ENCODE results near the gene SSH3. TPM values are rescaled to one million over a fixed set of nuclear protein-coding genes. Genes with fewer than 3 reads are reported as not detected.
A peak's percentile ranks its signal among the peaks of the same experiment; 100 is the strongest.

SSH3 gene
- total RNA-seq, 1 donor from 2014 or later = 7.3 TPM

- no peak overlapping the region for H3K27ac Mint-ChIP-seq (ENCODE audit: unreplicated experiment)
- peaks cover 11% of the 10 kb centered on the region for H3K27me3 Mint-ChIP-seq (ENCODE audit: unreplicated experiment)
- H3K4me3 Mint-ChIP-seq (ENCODE audit: unreplicated experiment) = no peak overlapping the region
- DNase-seq (ENCODE audit: low spot score) = peak; percentile 2
- no peaks in the 10 kb centered on the region for H3K36me3 Mint-ChIP-seq (ENCODE audit: low read depth, unreplicated experiment)
- TF ChIP-seq CTCF (IDR thresholded peaks at IDR 0.05; ENCODE audit: unreplicated experiment) = no peak
- no peaks in the 10 kb centered on the region for H3K9me3 Mint-ChIP-seq (ENCODE audit: unreplicated experiment)
- no peaks in the 10 kb centered on the region for H3K4me1 Mint-ChIP-seq (ENCODE audit: unreplicated experiment)
Observed at GRCh38 chr11:67308031-67308866, 4.9 kb downstream of the SSH3 start.

- peaks cover 11% of the 10 kb centered on the region for H3K27me3 Mint-ChIP-seq (ENCODE audit: unreplicated experiment)
- no peaks in the 10 kb centered on the region for H3K9me3 Mint-ChIP-seq (ENCODE audit: unreplicated experiment)
- H3K27ac Mint-ChIP-seq (ENCODE audit: unreplicated experiment) = peak overlapping the region; percentile 31
- no peaks in the 10 kb centered on the region for H3K4me1 Mint-ChIP-seq (ENCODE audit: unreplicated experiment)
- no peak overlapping the region for H3K4me3 Mint-ChIP-seq (ENCODE audit: unreplicated experiment)
- H3K36me3 Mint-ChIP-seq (ENCODE audit: low read depth, unreplicated experiment) = no peaks in the 10 kb centered on the region
- no peak for TF ChIP-seq CTCF (IDR thresholded peaks at IDR 0.05; ENCODE audit: unreplicated experiment)
- no peak for DNase-seq (ENCODE audit: low spot score)
Observed at GRCh38 chr11:67309166-67309565, 5.8 kb downstream of the SSH3 start.

- Mint-ChIP-seq H3K27ac (ENCODE audit: unreplicated experiment) (peak overlapping the region; percentile 31), H3K4me3 (ENCODE audit: unreplicated experiment) (no peak overlapping the region), H3K9me3 (ENCODE audit: unreplicated experiment) (no peaks in the 10 kb centered on the region), H3K36me3 (ENCODE audit: low read depth, unreplicated experiment) (no peaks in the 10 kb centered on the region), H3K27me3 (ENCODE audit: unreplicated experiment) (peaks cover 11% of the 10 kb centered on the region), H3K4me1 (ENCODE audit: unreplicated experiment) (no peaks in the 10 kb centered on the region)
- no peak for DNase-seq (ENCODE audit: low spot score)
- no peak for TF ChIP-seq CTCF (IDR thresholded peaks at IDR 0.05; ENCODE audit: unreplicated experiment)
Observed at GRCh38 chr11:67309661-67310061, 6.3 kb downstream of the SSH3 start.

- H3K4me3 Mint-ChIP-seq (ENCODE audit: unreplicated experiment) = no peak overlapping the region
- H3K27ac Mint-ChIP-seq (ENCODE audit: unreplicated experiment) = no peak overlapping the region
- peaks cover 15% of the 10 kb centered on the region for H3K27me3 Mint-ChIP-seq (ENCODE audit: unreplicated experiment)
- TF ChIP-seq CTCF (IDR thresholded peaks at IDR 0.05; ENCODE audit: unreplicated experiment) = no peak
- DNase-seq (ENCODE audit: low spot score) = no peak
- no peaks in the 10 kb centered on the region for H3K9me3 Mint-ChIP-seq (ENCODE audit: unreplicated experiment)
- no peaks in the 10 kb centered on the region for H3K36me3 Mint-ChIP-seq (ENCODE audit: low read depth, unreplicated experiment)
- H3K4me1 Mint-ChIP-seq (ENCODE audit: unreplicated experiment) = no peaks in the 10 kb centered on the region
Observed at GRCh38 chr11:67310246-67311050, 7.1 kb downstream of the SSH3 start.

All from endothelial cell (in vitro differentiated cells).